NCI-H748 (cell line): Measurements from ENCODE around the gene VTI1A.
A peak's percentile ranks its signal among the peaks of the same experiment; 100 is the strongest.
"Not testable (repeated sequence)": the region's sequence is repeated elsewhere in the genome, so short reads cannot be mapped to it uniquely, and the experiment has no call there.

Experiments
- DNase-seq: peaks from one replicate; lab custom pipeline; 2025; ENCODE audit not compliant: unreplicated experiment; lab: John Stamatoyannopoulos, UW

The VTI1A gene

GRCh38 chr10:112539340-112539739 is 92.3 kb downstream of the VTI1A start:
- DNase-seq: peak; percentile 74

DNA sequence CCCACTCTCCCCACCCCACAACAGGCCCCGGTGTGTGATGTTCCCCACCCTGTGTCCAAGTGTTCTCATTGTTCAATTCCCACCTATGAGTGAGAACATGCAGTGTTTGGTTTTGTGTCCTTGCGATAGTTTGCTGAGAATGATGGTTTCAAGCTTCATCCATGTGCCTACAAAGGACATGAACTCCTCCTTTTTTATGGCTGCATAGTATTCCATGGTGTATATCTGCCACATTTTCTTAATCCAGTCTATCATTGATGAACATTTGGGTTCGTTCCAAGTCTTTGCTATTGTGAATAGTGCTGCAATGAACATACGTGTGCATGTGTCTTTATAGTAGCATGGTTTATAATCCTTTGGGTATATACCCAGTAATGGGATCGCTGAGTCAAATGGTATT is 95.8 kb downstream of the VTI1A start:
- DNase-seq: not testable (repeated sequence)

DNA sequence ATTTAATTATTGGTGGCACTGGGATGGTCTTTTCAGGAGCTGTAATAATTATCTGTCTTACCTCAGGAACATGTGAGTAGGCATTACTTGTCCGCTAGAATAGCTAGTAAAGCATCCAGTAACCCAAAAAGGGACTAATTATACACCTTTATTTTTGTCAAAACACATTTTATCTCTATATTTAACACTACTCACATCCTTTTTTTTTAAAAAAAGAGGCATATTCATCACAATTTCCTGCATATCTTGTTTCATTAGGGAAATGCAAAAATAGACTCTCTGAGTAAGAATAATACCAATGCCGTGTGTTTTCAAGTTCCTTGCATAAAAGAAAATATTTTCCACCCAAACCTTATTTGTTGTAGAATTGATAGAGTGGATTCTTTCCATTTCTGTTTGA is 99.5 kb downstream of the VTI1A start:
- DNase-seq: no peak

DNA sequence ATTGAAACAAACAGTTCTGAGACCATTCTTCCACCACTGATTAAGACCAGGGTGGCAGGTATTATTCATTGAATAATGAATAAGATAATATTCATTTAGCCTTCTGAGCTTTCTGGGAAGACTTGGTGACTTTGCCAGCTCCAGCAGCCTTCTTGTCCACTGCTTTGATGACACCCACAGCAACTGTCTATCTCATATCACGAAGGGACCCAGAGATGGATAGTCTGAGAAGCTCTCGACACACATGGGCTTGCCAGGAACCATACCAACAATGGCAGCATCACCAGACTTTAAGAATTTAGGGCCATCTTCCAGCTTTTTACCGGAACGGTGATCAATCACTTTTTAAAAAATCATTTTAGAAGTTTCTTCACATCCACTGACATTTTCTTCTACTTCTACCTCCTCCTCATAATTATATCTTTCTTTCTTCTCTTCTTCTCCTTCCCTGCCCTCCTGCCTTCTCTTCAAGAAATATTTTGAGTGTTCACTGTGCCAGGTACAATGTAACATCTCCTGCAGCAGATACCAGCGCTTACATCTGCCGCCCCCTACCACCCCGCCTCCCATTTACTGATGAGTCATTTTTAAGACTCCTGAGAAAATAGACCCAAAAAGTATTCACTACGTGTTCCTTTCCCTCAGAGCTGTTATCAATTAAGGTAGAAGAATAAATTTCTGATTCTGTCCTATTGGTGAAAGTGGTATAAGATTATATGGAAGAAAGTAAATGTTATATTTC is 101.7 kb downstream of the VTI1A start:
- DNase-seq: no peak

DNA sequence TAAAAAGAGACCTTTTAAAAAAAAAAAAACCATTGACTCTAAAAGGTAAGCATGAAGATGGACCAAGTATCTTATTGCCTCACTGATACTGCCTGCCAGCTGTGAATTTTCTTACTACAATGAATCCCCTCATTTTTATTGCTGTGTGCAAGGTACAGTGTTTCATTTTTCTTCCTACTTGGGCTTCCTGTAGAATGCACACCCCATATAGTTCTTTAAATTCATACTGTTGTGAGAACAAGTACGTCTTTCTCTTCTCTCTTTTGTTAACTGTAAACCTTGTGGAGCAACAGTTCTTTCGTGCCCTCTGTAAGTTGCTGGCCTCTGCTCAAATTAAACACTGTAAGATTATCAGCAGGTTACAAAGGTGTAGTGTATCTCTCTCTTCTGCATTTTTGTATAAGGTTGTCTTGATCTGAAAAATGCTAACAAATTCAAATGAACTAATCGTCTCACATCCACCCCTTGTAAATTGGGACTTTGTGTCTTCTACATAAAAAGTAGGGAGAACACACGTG is 105.6 kb downstream of the VTI1A start:
- DNase-seq: no peak

DNA sequence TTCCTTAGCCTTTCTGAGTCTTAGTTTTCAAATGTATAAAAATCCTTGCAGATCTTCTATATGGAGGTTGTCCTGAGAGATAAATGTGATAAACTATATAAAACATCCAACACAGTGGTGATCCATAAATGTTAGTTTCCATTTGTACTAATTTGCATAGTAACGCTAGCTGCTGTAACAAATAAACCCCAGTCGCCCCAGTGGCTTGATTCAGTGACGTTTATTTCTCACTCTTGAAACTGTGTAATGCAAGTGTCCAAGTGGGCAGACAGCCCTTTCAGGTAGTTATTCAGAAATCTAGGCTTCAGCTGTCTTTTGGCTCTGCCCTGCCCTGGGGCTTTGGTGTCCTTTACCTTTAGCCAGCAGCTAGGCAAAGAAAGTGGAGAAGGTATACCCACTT is 106.3 kb downstream of the VTI1A start:
- no peak for DNase-seq

GRCh38 chr10:112554263-112554662 is 107.2 kb downstream of the VTI1A start:
- DNase-seq: no peak

- DNase-seq: no peak
Observed at GRCh38 chr10:112557197-112557596, 110.2 kb downstream of the VTI1A start.

GRCh38 chr10:112558476-112559142 is 111.6 kb downstream of the VTI1A start:
- no peak for DNase-seq

- no peak for DNase-seq
Observed at GRCh38 chr10:112559349-112559748, 112.3 kb downstream of the VTI1A start.

GRCh38 chr10:112562122-112562521 is 115.1 kb downstream of the VTI1A start:
- DNase-seq: no peak

- DNase-seq: peak; percentile 93
Observed at GRCh38 chr10:112562809-112563663, 116.0 kb downstream of the VTI1A start.

DNA sequence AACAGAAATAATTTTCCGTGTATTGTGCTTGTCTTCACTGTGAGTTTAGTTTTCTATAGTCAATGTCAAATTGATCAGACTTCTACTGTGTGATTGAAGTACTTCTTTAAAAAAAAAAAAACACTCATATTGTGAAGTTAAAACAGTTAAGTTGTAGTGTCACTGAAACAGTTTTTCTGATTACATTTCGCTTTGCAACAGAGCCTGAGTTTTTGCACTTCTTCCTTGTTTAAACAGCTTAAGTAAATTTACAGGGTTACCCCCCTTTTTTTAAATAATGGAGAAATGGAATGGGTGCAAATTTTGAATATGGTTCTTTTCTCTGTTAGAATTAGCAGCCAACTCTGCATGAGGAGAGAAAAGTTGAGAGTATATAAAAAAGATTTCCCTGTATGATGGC is 117.3 kb downstream of the VTI1A start:
- no peak for DNase-seq

DNA sequence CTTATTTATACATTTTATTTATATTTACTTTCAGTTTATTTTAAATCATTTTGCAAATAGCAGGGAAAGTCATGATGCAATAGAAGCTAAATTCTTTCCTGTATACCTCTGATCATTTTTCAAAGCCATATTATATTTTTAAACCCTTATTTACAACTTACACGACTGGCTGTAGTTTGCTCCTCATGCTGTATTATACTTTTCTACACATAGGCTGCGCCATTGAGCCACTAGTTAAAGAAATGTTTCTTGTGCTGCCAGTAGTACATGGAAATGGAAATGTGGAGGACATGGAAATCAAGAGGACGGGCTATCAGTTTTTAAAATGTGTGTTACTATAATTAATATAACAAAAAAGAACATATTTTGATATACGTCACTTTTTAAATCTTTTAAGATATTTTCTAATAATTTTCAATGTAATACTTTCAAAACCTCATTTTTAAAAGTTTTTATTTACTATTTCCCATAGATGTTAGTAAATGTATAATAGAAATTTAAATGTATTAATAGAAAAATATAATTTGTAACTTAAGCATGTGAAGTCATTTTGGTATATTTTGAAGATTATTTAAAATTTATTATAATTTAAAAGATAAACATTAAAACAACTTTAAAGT is 118.5 kb downstream of the VTI1A start:
- DNase-seq: peak; percentile 70

- no peak for DNase-seq
Observed at GRCh38 chr10:112570585-112570984, 123.6 kb downstream of the VTI1A start.

DNA sequence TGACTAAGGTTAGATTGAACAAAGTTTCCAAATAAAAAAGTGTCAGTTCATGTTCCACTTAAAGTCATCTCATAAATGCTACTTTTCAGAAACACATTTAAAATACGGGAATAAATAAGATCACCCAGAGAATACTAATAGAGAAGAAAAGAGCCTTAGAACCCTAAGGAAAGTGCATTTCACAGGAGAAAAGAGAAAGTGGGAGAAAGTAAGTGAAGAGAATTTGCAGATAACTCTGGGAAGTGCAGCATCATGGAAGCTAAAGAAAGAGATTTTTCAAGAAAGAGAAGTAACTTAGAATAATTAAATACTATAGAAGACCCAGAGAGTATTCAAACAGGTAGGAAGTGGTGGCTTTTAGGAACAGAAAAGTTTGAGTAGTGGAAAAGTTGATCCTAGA is 132.6 kb downstream of the VTI1A start:
- no peak for DNase-seq

DNA sequence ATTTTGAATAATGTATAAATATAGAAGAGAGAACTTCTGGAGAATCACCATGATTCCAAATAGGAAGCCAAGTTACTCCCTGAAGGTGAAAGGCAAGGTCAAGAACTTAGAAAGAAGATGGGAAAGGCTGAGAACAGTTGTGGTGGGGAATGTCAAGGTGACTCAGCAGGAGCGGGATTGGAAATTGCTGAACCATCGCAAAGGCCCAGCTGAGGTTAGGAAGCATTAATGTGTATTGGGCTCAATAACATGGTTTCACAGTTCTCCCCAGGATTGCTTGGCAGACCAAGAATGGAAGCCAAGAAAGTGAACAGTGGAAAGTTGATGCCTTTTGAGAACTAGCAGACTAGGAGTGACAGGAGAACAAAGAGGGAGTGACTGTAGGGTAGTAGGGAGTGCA is 133.3 kb downstream of the VTI1A start:
- DNase-seq: no peak

DNA sequence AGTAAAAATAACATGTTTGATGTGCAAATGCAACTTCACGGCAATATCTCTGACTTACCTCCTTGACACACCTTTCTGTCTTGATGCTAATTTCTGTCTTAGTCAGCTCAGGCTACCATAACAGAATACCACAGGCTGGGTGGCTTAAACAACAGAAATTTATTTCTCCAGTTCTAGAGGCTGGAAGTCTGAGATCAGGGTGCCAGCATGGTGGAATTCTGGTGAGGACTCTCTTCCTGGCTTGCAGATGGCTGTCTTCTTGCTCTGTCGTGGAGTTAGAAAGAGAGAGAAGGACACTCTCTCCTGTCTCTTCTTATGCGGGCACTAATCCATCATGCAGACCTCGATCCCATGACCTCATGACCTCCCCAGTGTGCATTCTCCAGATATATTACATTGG is 134.9 kb downstream of the VTI1A start:
- DNase-seq: no peak

- DNase-seq: peak; percentile 71
Observed at GRCh38 chr10:112583236-112583939, 136.4 kb downstream of the VTI1A start.

DNA sequence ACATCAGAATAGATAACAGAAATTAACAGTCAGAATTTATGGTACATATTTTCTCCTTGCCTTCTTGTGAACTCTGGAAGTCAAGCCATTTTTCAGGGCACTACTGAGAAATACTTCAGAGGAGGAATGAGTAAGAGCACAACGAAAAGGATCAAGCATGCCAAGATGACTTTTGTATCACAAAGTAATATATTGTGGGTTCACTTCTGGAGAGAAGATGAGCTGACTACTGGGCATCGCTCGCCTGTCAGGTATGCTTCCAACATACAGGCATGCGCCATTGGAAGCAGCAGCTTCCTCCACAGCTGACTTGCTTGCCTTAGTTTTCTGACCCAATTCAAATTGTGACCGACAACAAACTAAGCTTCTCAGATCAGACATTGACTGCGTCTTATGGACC is 137.3 kb downstream of the VTI1A start:
- DNase-seq: no peak

DNA sequence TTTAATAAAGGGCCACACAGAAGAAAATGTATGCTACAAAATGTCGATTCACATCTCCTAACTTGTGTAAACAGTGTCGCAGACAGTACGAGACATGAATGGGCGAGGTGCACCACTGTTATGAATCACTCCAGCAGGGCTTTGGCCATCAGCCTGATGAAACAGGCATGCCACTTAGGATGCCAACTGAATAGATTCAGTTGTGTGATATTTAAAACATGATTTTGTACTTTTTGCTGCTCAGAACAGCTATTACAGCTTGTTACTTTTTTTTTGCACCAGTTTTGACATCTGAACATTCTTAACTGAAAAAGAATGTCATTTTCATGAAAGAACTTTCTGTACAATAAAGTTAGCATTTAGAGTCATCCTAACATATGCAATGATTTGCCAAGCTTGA is 138.1 kb downstream of the VTI1A start:
- DNase-seq: peak; percentile 21
